Subcutaneous adipose tissue (tissue), 4 donors: Measurements from ENCODE around the gene SNAI1. TPM values are rescaled to one million over a fixed set of nuclear protein-coding genes. Genes with fewer than 3 reads are reported as not detected.

Experiments used
- CTCF ChIP-seq: fragments of 450-650 bp; IDR thresholded peaks from one replicate; pipeline ENCODE4 v1.5.1; 2016; ENCODE audit warnings: low read depth, mild to moderate bottlenecking, control low read depth, antibody characterized with exemption, moderate library complexity
- total RNA-seq, 4 donors: library from RNA; depleted of rRNA; stranded (reverse); fragments of >200 nt; gene quantifications; one replicate each; pipeline ENCODE4 v1.1.0, GENCODE V29; 2016

SNAI1 gene
- total RNA-seq, 4 donors from 2014 or later = 1.2 to 5.5 (median 4.2) TPM

- no peak for TF ChIP-seq CTCF
Measured at GRCh38 chr20:49995586-49995985, 12.8 kb downstream of the SNAI1 start.

DNA sequence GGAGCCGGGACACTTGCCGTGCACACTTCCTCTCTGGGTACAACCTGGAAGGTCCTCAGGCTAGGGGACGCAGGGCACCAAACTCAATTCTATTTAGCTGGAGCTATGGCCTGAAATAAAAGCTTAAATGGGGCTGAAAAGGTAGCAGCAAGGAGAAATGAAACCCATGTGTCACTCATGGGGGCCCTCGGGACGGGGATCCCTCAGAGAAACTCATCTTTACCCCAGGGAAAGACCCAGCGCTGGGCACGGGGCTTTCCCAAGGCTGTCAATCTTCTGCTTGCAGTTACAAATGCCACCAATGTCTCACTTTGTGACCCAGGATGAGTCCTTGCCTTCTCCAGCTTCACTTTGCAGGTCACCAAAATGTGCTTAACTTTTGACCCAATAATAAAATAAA is 16.5 kb downstream of the SNAI1 start:
- no peak for TF ChIP-seq CTCF

DNA sequence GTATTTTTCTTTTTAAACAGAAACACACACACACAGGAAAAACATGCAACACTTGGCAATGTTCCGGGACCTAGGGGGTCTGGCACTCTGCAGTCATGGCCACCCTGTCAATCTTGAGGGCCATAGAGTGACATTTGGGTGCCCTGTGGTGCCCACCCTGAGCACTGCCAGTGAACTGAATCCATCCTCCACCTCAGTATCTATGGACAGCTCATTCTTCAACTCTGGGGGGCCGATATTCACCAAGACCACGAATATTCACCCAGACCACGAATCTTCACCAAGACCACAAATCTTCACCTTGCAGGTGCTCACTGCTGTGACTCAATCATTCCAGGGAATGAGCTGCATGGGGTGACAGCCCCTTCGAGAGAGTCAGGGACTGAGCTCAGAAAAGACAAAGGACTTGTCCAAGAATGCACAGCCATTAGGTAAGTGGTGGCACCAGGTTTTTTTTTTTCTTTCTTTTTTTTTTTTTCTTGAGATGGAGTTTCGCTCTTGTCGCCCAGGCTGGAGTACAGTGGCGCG is 19.1 kb downstream of the SNAI1 start:
- no peak for TF ChIP-seq CTCF

- TF ChIP-seq CTCF = no peak
Measured at GRCh38 chr20:50003253-50003656, 20.5 kb downstream of the SNAI1 start.

GRCh38 chr20:50004229-50004628 is 21.4 kb downstream of the SNAI1 start:
- TF ChIP-seq CTCF = no peak

DNA sequence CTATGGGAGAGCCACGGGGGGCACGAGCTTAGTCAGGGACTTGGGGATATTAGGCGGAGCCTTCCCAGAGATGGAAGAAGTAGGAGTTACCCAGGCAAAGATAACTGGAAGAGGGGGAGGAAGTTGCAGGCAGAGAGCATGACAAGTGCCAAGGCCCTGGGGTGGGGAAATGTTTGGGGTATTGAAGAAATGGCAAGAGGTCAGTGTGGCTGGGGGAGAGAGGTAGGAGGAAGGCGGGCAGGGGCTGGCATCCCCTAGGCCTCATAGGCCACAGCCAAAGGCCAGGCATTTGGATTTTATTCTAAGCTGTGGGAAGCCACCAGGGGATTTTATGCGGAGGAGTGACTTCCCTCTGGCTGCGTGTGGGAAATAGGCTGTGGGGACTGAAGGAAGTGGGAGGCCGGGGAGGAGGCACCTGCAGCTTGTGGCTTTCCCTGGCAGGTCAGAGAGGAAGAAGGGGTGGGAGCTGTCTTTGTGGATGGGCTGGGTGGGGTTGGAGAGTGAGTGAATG is 22.7 kb downstream of the SNAI1 start:
- no peak for TF ChIP-seq CTCF

- no peak for TF ChIP-seq CTCF
Measured at GRCh38 chr20:50007369-50007768, 24.6 kb downstream of the SNAI1 start.
